Measurements from ENCODE around the gene DNAJC17. TPM values are rescaled to one million over a fixed set of nuclear protein-coding genes. Genes with fewer than 3 reads are reported as not detected.
A peak's percentile ranks its signal among the peaks of the same experiment; 100 is the strongest.

Gene DNAJC17
- total RNA-seq, 1 experiment from 2014 or later = 53.3 TPM

- peaks cover 6% of the 10 kb centered on the region; the same call in 1 of the 2 replicates for H3K36me3 ChIP-seq (ENCODE audit: low read depth, low read length)
- peaks cover 38% of the 10 kb centered on the region for H3K4me1 ChIP-seq (ENCODE audit: insufficient read depth, low read length)
- H3K9ac ChIP-seq (ENCODE audit: low read length) = peak overlapping the region; percentile 85
- peak overlapping the region; percentile 83 for H3K4me2 ChIP-seq (ENCODE audit: low read length)
- BruUV-seq (replicated peaks) = no TSS peak
- H3K79me2 ChIP-seq (ENCODE audit: low read length) = peaks cover 64% of the 10 kb centered on the region
- peaks cover 19% of the 10 kb centered on the region; the same call in 1 of the 2 replicates for H4K20me1 ChIP-seq (ENCODE audit: low read length)
- no peaks in the 10 kb centered on the region for H3F3A ChIP-seq (ENCODE audit: low read length, unreplicated experiment)
- ChIA-PET CTCF (interaction anchor here (0.6 to 1.6 kb wide), 6 partner anchors 12 to 61 kb away, joined by 3 to 8 read pairs (median 5); no protein-coding TSS in a partner anchor), POLR2A (ENCODE audit: unreplicated experiment) (interaction anchor here (0.6 to 1.3 kb wide), 3 partner anchors 16 to 440 kb away, joined by 3 to 5 read pairs (median 3); partner anchors contain the start of genes DNAJC17, PPP1R14D and ZFYVE19)
- H3K9me2 ChIP-seq (replicated peaks; ENCODE audit: low read length) = no peaks in the 10 kb centered on the region
- peak overlapping the region; percentile 72 for H3K27ac ChIP-seq (ENCODE audit: low read length)
- H3K4me3 ChIP-seq (ENCODE audit: low read length) = peak overlapping the region; percentile 88
- DNase-seq (peak; percentile 28), ATAC-seq (peak; percentile 3)
- intact Hi-C loops (cut with micrococcal nuclease) = no loop called here
- no peaks in the 10 kb centered on the region for H3K27me3 ChIP-seq (ENCODE audit: low read length)
- peak overlapping the region; percentile 81 for H2AFZ ChIP-seq (ENCODE audit: low read length)
- TF ChIP-seq, protein P1, sequence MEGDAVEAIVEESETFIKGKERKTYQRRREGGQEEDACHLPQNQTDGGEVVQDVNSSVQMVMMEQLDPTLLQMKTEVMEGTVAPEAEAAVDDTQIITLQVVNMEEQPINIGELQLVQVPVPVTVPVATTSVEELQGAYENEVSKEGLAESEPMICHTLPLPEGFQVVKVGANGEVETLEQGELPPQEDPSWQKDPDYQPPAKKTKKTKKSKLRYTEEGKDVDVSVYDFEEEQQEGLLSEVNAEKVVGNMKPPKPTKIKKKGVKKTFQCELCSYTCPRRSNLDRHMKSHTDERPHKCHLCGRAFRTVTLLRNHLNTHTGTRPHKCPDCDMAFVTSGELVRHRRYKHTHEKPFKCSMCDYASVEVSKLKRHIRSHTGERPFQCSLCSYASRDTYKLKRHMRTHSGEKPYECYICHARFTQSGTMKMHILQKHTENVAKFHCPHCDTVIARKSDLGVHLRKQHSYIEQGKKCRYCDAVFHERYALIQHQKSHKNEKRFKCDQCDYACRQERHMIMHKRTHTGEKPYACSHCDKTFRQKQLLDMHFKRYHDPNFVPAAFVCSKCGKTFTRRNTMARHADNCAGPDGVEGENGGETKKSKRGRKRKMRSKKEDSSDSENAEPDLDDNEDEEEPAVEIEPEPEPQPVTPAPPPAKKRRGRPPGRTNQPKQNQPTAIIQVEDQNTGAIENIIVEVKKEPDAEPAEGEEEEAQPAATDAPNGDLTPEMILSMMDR (conservative IDR thresholded peaks at IDR 0.05; ENCODE audit: low read depth, low read length) = no peak
- TF ChIP-seq EZH2 (IDR thresholded peaks at IDR 0.05; ENCODE audit: low read length, unreplicated experiment) = no peak
- no peak for TF ChIP-seq EZH2phosphoT487 (IDR thresholded peaks at IDR 0.05; ENCODE audit: borderline replicate concordance, low read length)
- H3K9me3 ChIP-seq (ENCODE audit: low read length) = no peaks in the 10 kb centered on the region
Measured at GRCh38 chr15:40844696-40845030, 37.4 kb upstream of the DNAJC17 start.

- no peaks in the 10 kb centered on the region for H3K27me3 ChIP-seq (ENCODE audit: low read length)
- ATAC-seq = peak; percentile 16
- H3K79me2 ChIP-seq (ENCODE audit: low read length) = peaks cover 58% of the 10 kb centered on the region
- no peaks in the 10 kb centered on the region for H3K9me3 ChIP-seq (ENCODE audit: low read length)
- no peak for TF ChIP-seq EZH2phosphoT487 (IDR thresholded peaks at IDR 0.05; ENCODE audit: borderline replicate concordance, low read length)
- TF ChIP-seq, protein P1 (conservative IDR thresholded peaks at IDR 0.05; ENCODE audit: low read depth, low read length) = no peak
- no peak for TF ChIP-seq EZH2 (IDR thresholded peaks at IDR 0.05; ENCODE audit: low read length, unreplicated experiment)
- H4K20me1 ChIP-seq (ENCODE audit: low read length) = peaks cover 19% of the 10 kb centered on the region; the same call in 1 of the 2 replicates
- H3K9ac ChIP-seq (ENCODE audit: low read length) = peak within 1 kb of the TSS; percentile 85
- H3F3A ChIP-seq (ENCODE audit: low read length, unreplicated experiment) = no peaks in the 10 kb centered on the region
- peak within 1 kb of the TSS; percentile 83 for H3K4me2 ChIP-seq (ENCODE audit: low read length)
- POLR2A ChIA-PET (ENCODE audit: unreplicated experiment) = interaction anchor here (1.2 to 1.3 kb wide), 2 partner anchors 16 to 37 kb away, joined by 3 to 5 read pairs; partner anchors contain the start of genes DNAJC17, PPP1R14D and ZFYVE19
- peak within 1 kb of the TSS; percentile 72 for H3K27ac ChIP-seq (ENCODE audit: low read length)
- peaks cover 38% of the 10 kb centered on the region for H3K4me1 ChIP-seq (ENCODE audit: insufficient read depth, low read length)
- intact Hi-C loops (cut with micrococcal nuclease) = no loop called here
- H3K4me3 ChIP-seq (ENCODE audit: low read length) = peak within 1 kb of the TSS; percentile 88
- H2AFZ ChIP-seq (ENCODE audit: low read length) = peak within 1 kb of the TSS; percentile 81
- no peaks in the 10 kb centered on the region for H3K9me2 ChIP-seq (replicated peaks; ENCODE audit: low read length)
- BruUV-seq (replicated peaks) = no TSS peak
- CTCF ChIA-PET = interaction anchor here (0.6 to 1.6 kb wide), 6 partner anchors 13 to 59 kb away, joined by 3 to 7 read pairs (median 3); no protein-coding TSS in a partner anchor
- no peaks in the 10 kb centered on the region; the same call in 1 of the 2 replicates for H3K36me3 ChIP-seq (ENCODE audit: low read depth, low read length)
- DNase-seq = peak; percentile 66
Measured at GRCh38 chr15:40843885-40844695, 36.8 kb upstream of the DNAJC17 start, which contains the start of gene SPINT1. TSS of gene SPINT1 (plus strand) at chr15:40844048. CDS start at chr15:40844555, 507 bp downstream.

Data from PC-3 (cell line).